GM19025 (cell line): Measurements from ENCODE around the gene DDX4.

ENCODE experiments used
- ATAC-seq: cut with Tn5 transposase; IDR thresholded peaks from one replicate; pipeline ENCODE4 v1.9.1; 2021; ENCODE audit warnings: mild to moderate bottlenecking, low read depth, moderate library complexity; ENCODE audit not compliant: unreplicated experiment

The DDX4 gene

GRCh38 chr5:55860709-55861108, 122.8 kb downstream of the DDX4 start:
- no peak for ATAC-seq

- ATAC-seq, result no peak
These were observed 127.0 kb downstream of the DDX4 start for GRCh38 chr5:55864606-55865541.

- no peak for ATAC-seq
These were observed 128.0 kb downstream of the DDX4 start for GRCh38 chr5:55865831-55866230.

GRCh38 chr5:55866485-55866884, 128.6 kb downstream of the DDX4 start:
- ATAC-seq, result no peak
